Thyroid gland (tissue), 4 donors: ENCODE results near the gene BCL6. TPM values are rescaled to one million over a fixed set of nuclear protein-coding genes. Genes with fewer than 3 reads are reported as not detected.

Source experiments
- DNase-seq, 2 donors: peaks; one replicate each; pipeline ENCODE4 v3.0.0-alpha.2; 2019
- H3K27ac ChIP-seq, 3 donors: fragments of 200-600 bp; sonication (generic); 1 replicate in 2 of 3; 2 replicates in 1 of 3; pipeline ENCODE4 v1.5.1; 2016 to 2019; ENCODE audit warnings: mild to moderate bottlenecking in 1 of 3, moderate library complexity in 1 of 3
- H3K27me3 ChIP-seq: fragments of 200-600 bp; sonication (generic); one replicate; pipeline ENCODE4 v1.5.1; 2019
- H3K36me3 ChIP-seq, 2 donors: fragments of 200-600 bp; sonication (generic); one replicate each; pipeline ENCODE4 v1.5.1; 2016 to 2019
- H3K4me1 ChIP-seq, 2 donors: fragments of 200-600 bp; sonication (generic); one replicate each; pipeline ENCODE4 v1.5.1; 2017 to 2019
- H3K4me3 ChIP-seq, 3 donors: fragments of 200-600 bp; sonication (generic); replicated peaks in 1 of 3; 1 replicate in 2 of 3; 2 replicates in 1 of 3; pipeline ENCODE4 v1.5.1; 2016; ENCODE audit warnings: mild to moderate bottlenecking in 1 of 3
- H3K9me3 ChIP-seq: fragments of 200-600 bp; sonication (generic); one replicate; pipeline ENCODE4 v1.5.1; 2017
- POLR2A ChIP-seq, 2 donors: fragments of 450-650 bp; IDR thresholded peaks; one replicate each; pipeline ENCODE4 v1.6.1; 2017; ENCODE audit warnings: antibody characterized with exemption in 2 of 2, mild to moderate bottlenecking in 2 of 2, moderate library complexity in 1 of 2
- WGBS, 2 donors: methylation state at CpG; one replicate each; pipeline ENCODE4 v1.1.5; 2017; 5-methylcytosine and 5-hydroxymethylcytosine counted together
- intact Hi-C: fragments of 100-400 bp; cut with DNase I; formaldehyde crosslinking; loops from one replicate; pipeline ENCODE4 v1.15.1; 2023
- total RNA-seq, 4 donors: library from RNA; depleted of rRNA; stranded (reverse); fragments of >200 nt; gene quantifications; one replicate each; pipeline ENCODE4 v1.2.3, GENCODE V29; 2016
- TF ChIP-seq, protein P1 (sequence below), 6 experiments: fragments of 200-600 bp in 3 of 6; fragments of 450-650 bp in 3 of 6; sonication (generic) in 3 of 6; IDR thresholded peaks; one replicate each; pipeline ENCODE4 v1.5.1; 2016 to 2019; ENCODE audit warnings: antibody characterized with exemption in 6 of 6, mild to moderate bottlenecking in 2 of 6, inconsistent platforms in 1 of 6, moderate library complexity in 1 of 6

Gene BCL6
- total RNA-seq, 4 donors from 2014 or later, result 40.3 to 109 (median 67.2) TPM

DNA sequence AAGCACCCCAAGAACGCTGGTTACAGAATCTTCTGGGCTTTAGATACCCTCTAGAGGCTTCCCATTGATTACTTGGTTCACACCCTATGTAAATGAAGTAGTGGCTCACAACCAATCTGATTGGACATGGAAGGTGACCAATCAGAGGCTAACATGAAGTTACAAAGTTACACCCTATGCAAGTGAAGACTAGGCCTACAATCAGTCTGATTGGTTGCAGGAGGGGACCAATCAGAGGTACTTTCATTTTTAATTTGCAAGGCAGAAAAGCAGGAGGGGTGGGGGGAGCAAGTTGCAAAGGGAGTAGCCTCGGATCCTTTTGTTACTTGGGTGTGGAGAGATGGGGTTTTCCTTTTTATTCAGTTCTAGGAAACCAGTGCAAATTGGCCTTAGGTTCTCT lies 31.8 kb downstream of the BCL6 start:
- TF ChIP-seq POLR2A (IDR thresholded peaks at IDR 0.05), result no peak
- TF ChIP-seq, protein P1, sequence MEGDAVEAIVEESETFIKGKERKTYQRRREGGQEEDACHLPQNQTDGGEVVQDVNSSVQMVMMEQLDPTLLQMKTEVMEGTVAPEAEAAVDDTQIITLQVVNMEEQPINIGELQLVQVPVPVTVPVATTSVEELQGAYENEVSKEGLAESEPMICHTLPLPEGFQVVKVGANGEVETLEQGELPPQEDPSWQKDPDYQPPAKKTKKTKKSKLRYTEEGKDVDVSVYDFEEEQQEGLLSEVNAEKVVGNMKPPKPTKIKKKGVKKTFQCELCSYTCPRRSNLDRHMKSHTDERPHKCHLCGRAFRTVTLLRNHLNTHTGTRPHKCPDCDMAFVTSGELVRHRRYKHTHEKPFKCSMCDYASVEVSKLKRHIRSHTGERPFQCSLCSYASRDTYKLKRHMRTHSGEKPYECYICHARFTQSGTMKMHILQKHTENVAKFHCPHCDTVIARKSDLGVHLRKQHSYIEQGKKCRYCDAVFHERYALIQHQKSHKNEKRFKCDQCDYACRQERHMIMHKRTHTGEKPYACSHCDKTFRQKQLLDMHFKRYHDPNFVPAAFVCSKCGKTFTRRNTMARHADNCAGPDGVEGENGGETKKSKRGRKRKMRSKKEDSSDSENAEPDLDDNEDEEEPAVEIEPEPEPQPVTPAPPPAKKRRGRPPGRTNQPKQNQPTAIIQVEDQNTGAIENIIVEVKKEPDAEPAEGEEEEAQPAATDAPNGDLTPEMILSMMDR (IDR thresholded peaks at IDR 0.05), result no peak
- H3K4me1 ChIP-seq, result no peaks in the 10 kb centered on the region
- no peaks in the 10 kb centered on the region for H3K36me3 ChIP-seq
- no peak for DNase-seq
- H3K27ac ChIP-seq, result no peak overlapping the region
- no peak overlapping the region for H3K4me3 ChIP-seq
- 84 to 89% methylated on average over 2 of the region's 2 CpGs for WGBS, 2 donors
- no peaks in the 10 kb centered on the region for H3K9me3 ChIP-seq
- intact Hi-C loops, result no loop called here
- H3K27me3 ChIP-seq, result no peaks in the 10 kb centered on the region

DNA sequence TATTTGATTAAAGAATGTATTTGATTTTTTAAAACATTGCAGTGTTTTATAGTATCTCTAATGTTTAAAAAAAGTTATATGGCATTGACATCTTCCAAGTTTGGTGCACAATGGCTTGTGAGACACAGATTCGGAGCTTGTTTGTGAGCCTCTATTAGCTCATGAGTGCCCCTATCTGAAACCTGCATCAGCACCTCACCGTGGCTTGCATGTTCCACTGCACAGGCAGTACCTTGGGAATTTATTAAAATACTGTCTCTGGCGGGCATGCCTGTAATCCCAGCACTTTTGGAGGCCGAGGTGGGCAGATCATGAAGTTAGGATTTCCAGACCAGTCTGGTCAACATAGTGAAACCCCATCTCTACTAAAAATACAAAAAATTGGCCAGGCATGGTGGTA lies 36.1 kb downstream of the BCL6 start:
- TF ChIP-seq, protein P1 (IDR thresholded peaks at IDR 0.05), result no peak
- no peak for TF ChIP-seq POLR2A (IDR thresholded peaks at IDR 0.05)
- Histone ChIP-seq H3K9me3 (no peaks in the 10 kb centered on the region), H3K27ac (no peak overlapping the region), H3K4me1 (no peaks in the 10 kb centered on the region), H3K36me3 (no peaks in the 10 kb centered on the region), H3K4me3 (no peak overlapping the region), H3K27me3 (no peaks in the 10 kb centered on the region)
- no peak for DNase-seq
- intact Hi-C loops, result no loop called here
- WGBS, 2 donors, result 73% methylated on average over 4 of the region's 4 CpGs

DNA sequence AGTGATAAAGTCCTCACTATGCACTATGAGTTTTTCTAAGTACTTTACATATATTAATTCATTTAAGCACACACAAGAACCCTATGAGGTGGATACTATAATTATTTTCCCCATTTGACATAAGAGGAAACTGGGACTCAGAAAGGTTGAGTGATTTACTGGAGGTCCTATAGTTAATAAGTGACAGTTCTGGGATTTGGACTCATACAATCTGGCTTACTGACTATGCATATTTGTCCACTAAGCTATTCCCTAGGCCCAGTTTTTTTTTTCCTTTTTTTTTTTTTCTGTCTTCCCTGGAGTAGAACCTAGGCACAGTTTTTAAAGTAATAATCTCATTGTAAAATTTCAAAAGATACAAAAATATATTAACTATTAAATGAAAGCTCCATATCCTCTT lies 36.6 kb downstream of the BCL6 start:
- Histone ChIP-seq H3K4me1 (no peaks in the 10 kb centered on the region), H3K27me3 (no peaks in the 10 kb centered on the region), H3K36me3 (no peaks in the 10 kb centered on the region), H3K9me3 (no peaks in the 10 kb centered on the region), H3K4me3 (no peak overlapping the region), H3K27ac (no peak overlapping the region)
- TF ChIP-seq, protein P1 (IDR thresholded peaks at IDR 0.05), result no peak
- TF ChIP-seq POLR2A (IDR thresholded peaks at IDR 0.05), result no peak
- no peak for DNase-seq
- intact Hi-C loops, result no loop called here

DNA sequence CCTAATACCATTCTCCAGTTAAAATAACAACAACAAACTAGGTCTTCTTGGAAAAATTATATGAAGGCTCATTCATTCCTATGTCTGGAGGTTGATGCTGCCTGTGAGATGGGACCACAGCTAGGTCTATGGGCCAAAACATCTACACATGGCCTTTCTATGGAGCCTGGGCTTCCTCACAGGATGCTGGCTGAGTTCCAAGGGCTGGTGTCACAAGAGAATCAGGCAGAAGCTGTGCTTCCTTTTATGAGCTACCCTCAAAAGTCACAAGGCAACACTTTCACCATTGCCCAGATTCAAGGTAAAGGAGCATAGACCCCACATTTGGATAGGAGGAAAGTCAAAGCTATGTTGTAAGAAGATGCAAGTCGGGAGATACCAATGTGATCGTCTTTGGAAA lies 38.3 kb downstream of the BCL6 start:
- no peaks in the 10 kb centered on the region for H3K4me1 ChIP-seq
- H3K27me3 ChIP-seq, result no peaks in the 10 kb centered on the region
- H3K27ac ChIP-seq, result no peak overlapping the region
- intact Hi-C loops, result no loop called here
- no peak overlapping the region for H3K4me3 ChIP-seq
- WGBS, 2 donors, result 92% methylated on average over 2 of the region's 2 CpGs
- DNase-seq, result no peak
- no peak for TF ChIP-seq POLR2A (IDR thresholded peaks at IDR 0.05)
- TF ChIP-seq, protein P1 (IDR thresholded peaks at IDR 0.05), result no peak
- H3K9me3 ChIP-seq, result no peaks in the 10 kb centered on the region
- H3K36me3 ChIP-seq, result no peaks in the 10 kb centered on the region

DNA sequence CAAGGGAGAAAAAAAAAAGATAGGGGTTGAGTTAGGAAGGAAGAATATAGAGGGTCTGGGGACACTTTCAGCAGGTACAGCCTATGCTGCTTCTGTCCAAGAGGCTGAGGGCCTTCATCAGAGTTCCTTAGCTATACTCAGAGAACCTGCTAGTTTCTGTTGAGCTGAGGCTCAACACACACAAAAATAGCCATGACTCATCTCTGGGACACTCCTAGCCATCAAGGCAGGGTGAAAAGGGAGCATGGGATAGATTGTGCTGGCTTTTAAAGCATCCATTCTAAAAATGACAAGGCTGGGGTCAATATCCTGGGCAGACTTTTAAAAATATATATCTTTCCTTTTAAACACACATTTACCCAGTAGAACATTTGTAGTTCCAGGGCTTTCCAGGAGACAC lies 40.1 kb downstream of the BCL6 start:
- H3K4me3 ChIP-seq, result no peak overlapping the region
- TF ChIP-seq, protein P1 (IDR thresholded peaks at IDR 0.05), result no peak
- H3K27ac ChIP-seq, result no peak overlapping the region
- DNase-seq, result no peak
- no peaks in the 10 kb centered on the region for H3K4me1 ChIP-seq
- intact Hi-C loops, result no loop called here
- no peaks in the 10 kb centered on the region for H3K9me3 ChIP-seq
- H3K27me3 ChIP-seq, result no peaks in the 10 kb centered on the region
- no peaks in the 10 kb centered on the region for H3K36me3 ChIP-seq
